SK-N-SH (cell line): ENCODE results near the gene PFKM. TPM values are rescaled to one million over a fixed set of nuclear protein-coding genes. Genes with fewer than 3 reads are reported as not detected.
"Not testable (repeated sequence)": the region's sequence is repeated elsewhere in the genome, so short reads cannot be mapped to it uniquely, and the experiment has no call there.

ENCODE experiments used
- CTCF ChIA-PET: fragments of 300-600, 350-600 bp; formaldehyde crosslinking; extraction: SDS; loops from one replicate; lab custom pipeline; 2021; lab: Yijun Ruan, JAX
- POLR2A ChIA-PET: fragments of 350-600 bp; sonication (Branson Sonifier 250); formaldehyde crosslinking; extraction: SDS; loops from one replicate; lab custom pipeline; 2020; ENCODE audit warnings: antibody characterized with exemption, inconsistent platforms; lab: Yijun Ruan, JAX
- DNase-seq: peaks from one replicate; pipeline ENCODE4 v3.0.0; 2012
- H2AFZ ChIP-seq: fragments of 200-600 bp; sonication (generic); 2 replicates; pipeline ENCODE4 v1.8.1; 2016; ENCODE audit warnings: antibody characterized with exemption, mild to moderate bottlenecking, low read depth
- H3F3A ChIP-seq: fragments of 200-600 bp; sonication (generic); replicated peaks from 2 replicates; pipeline ENCODE3; 2016; ENCODE audit warnings: antibody characterized with exemption, mild to moderate bottlenecking; ENCODE audit not compliant: insufficient read depth
- H3K27ac ChIP-seq, 2 experiments: fragments of 200-500 bp in 1 of 2; fragments of 200-600 bp in 1 of 2; sonication (Bioruptor generic) in 1 of 2; sonication (generic), shearing (Covaris generic) in 1 of 2; 2 replicates each; pipeline versions ENCODE4 v1.5.1 to v1.6.1; 2014 to 2016; ENCODE audit warnings: low read depth in 2 of 2, inconsistent platforms in 1 of 2, low read length in 1 of 2, mild to moderate bottlenecking in 1 of 2, mixed read lengths in 1 of 2
- H3K27me3 ChIP-seq: fragments of 200-600 bp; sonication (generic), shearing (Covaris generic); 2 replicates; pipeline ENCODE4 v1.6.1; 2016; ENCODE audit warnings: mixed run types; ENCODE audit not compliant: insufficient read depth
- H3K36me3 ChIP-seq, 2 experiments: fragments of 200-500 bp in 1 of 2; fragments of 200-600 bp in 1 of 2; sonication (Bioruptor generic) in 1 of 2; sonication (generic) in 1 of 2; replicated peaks in 1 of 2; 2 replicates each; pipeline versions ENCODE3 to v1.5.1; 2014 to 2016; ENCODE audit warnings: low read length in 1 of 2, mild to moderate bottlenecking in 1 of 2; ENCODE audit not compliant: insufficient read depth in 2 of 2, control insufficient read depth in 1 of 2
- H3K4me1 ChIP-seq, 2 experiments: fragments of 200-500 bp in 1 of 2; fragments of 200-600 bp in 1 of 2; sonication (Bioruptor generic) in 1 of 2; sonication (generic), shearing (Covaris generic) in 1 of 2; 2 replicates each; pipeline versions ENCODE4 v1.5.1 to v1.6.1; 2014 to 2016; ENCODE audit warnings: low read depth in 1 of 2, low read length in 1 of 2, mixed run types in 1 of 2; ENCODE audit not compliant: insufficient read depth in 2 of 2, control insufficient read depth in 1 of 2
- H3K4me2 ChIP-seq: fragments of 200-600 bp; sonication (generic), shearing (Covaris generic); 2 replicates; pipeline ENCODE4 v1.6.1; 2017; ENCODE audit warnings: mixed run types
- H3K4me3 ChIP-seq, 2 experiments: fragments of 200-500 bp in 1 of 2; fragments of 200-600 bp in 1 of 2; sonication (Bioruptor generic) in 1 of 2; sonication (generic), shearing (Covaris generic) in 1 of 2; 2 replicates each; pipeline versions ENCODE4 v1.5.1 to v1.8.1; 2014 to 2016; ENCODE audit warnings: low read depth in 2 of 2, inconsistent platforms in 1 of 2, low read length in 1 of 2, mild to moderate bottlenecking in 1 of 2, mixed read lengths in 1 of 2, moderate library complexity in 1 of 2
- H3K79me2 ChIP-seq: fragments of 200-600 bp; sonication (generic); 2 replicates; pipeline ENCODE4 v1.8.1; 2017; ENCODE audit warnings: mild to moderate bottlenecking; ENCODE audit not compliant: insufficient read depth
- H3K9ac ChIP-seq: fragments of 200-600 bp; sonication (generic); 2 replicates; pipeline ENCODE4 v1.6.1; 2017; ENCODE audit warnings: mixed run types
- H3K9me2 ChIP-seq: fragments of 200-600 bp; sonication (generic); 2 replicates; pipeline ENCODE4 v1.6.1; 2017; ENCODE audit warnings: mixed run types
- H3K9me3 ChIP-seq: fragments of 200-600 bp; sonication (generic); 2 replicates; pipeline ENCODE4 v1.6.1; 2017; ENCODE audit warnings: mixed run types, mild to moderate bottlenecking, moderate library complexity
- H4K20me1 ChIP-seq: fragments of 200-600 bp; sonication (generic); 2 replicates; pipeline ENCODE4 v1.6.1; 2017; ENCODE audit warnings: mild to moderate bottlenecking, mixed run types; ENCODE audit not compliant: insufficient read depth
- CHD2 ChIP-seq: fragments of 150-350 bp; IDR thresholded peaks from 2 replicates; pipeline ENCODE4 v1.6.1; 2018; ENCODE audit warnings: low read length; ENCODE audit not compliant: partially characterized antibody
- EZH2phosphoT487 ChIP-seq: fragments of 200-600 bp; sonication (generic); IDR thresholded peaks from 2 replicates; pipeline ENCODE4 v1.6.1; 2017; ENCODE audit warnings: low read depth, mixed run types, mild to moderate bottlenecking, antibody characterized with exemption, moderate library complexity, borderline replicate concordance
- FOSL2 ChIP-seq: IDR thresholded peaks from 2 replicates; pipeline ENCODE4 v1.4.0; 2012; ENCODE audit warnings: low read depth, mild to moderate bottlenecking, moderate library complexity, borderline replicate concordance
- GATA2 ChIP-seq: sonication (generic); formaldehyde crosslinking; IDR thresholded peaks from 2 replicates; pipeline ENCODE4 v1.5.0; 2020; ENCODE audit warnings: mild to moderate bottlenecking, missing genetic modification reagents
- MXI1 ChIP-seq: IDR thresholded peaks from 2 replicates; pipeline ENCODE4 v1.6.1; 2012; ENCODE audit warnings: mild to moderate bottlenecking, low read depth, low read length, improper control_type of control experiment
- NRF1 ChIP-seq: IDR thresholded peaks from 2 replicates; pipeline ENCODE4 v1.6.1; 2012; ENCODE audit warnings: low read depth, mild to moderate bottlenecking, low read length
- POLR2AphosphoS5 ChIP-seq: IDR thresholded peaks from 2 replicates; pipeline ENCODE4 v1.6.1; 2012; ENCODE audit warnings: low read depth, low read length
- RAD21 ChIP-seq: IDR thresholded peaks from 2 replicates; pipeline ENCODE4 v1.6.1; 2012; ENCODE audit warnings: mild to moderate bottlenecking, low read length
- RFX5 ChIP-seq: IDR thresholded peaks from 2 replicates; pipeline ENCODE4 v1.6.1; 2012; ENCODE audit warnings: mild to moderate bottlenecking, improper control_type of control experiment, low read length
- SMC3 ChIP-seq: IDR thresholded peaks from 2 replicates; pipeline ENCODE4 v1.6.1; 2012; ENCODE audit warnings: low read depth, low read length, improper control_type of control experiment
- TEAD4 ChIP-seq: IDR thresholded peaks from 2 replicates; pipeline ENCODE4 v1.4.0; 2012; ENCODE audit warnings: mild to moderate bottlenecking, borderline replicate concordance; ENCODE audit not compliant: insufficient read depth
- WGBS: methylation state at CpG from one replicate; pipeline ENCODE4 v1.1.6; 2017; ENCODE audit warnings: low lambda C conversion rate; 5-methylcytosine and 5-hydroxymethylcytosine counted together
- polyA plus RNA-seq, 3 experiments: library from polyadenylated mRNA; depleted of rRNA; stranded (reverse); fragments of >200 nt; gene quantifications; 2 replicates each; pipeline ENCODE4 v1.2.3, GENCODE V29; 2012
- TF ChIP-seq, protein P1 (sequence below): fragments of 200-600 bp; sonication (generic); IDR thresholded peaks from 2 replicates; pipeline ENCODE4 v1.6.1; 2017; ENCODE audit warnings: antibody characterized with exemption, mild to moderate bottlenecking, moderate library complexity
- TF ChIP-seq, protein P2 (sequence below): fragments of 150-350 bp; IDR thresholded peaks from 2 replicates; pipeline ENCODE4 v1.6.1; 2017; ENCODE audit warnings: antibody characterized with exemption, low read length, low read depth, borderline replicate concordance
- TF ChIP-seq, protein P3 (sequence below): IDR thresholded peaks from 2 replicates; pipeline ENCODE4 v1.4.0; 2012; ENCODE audit warnings: low read depth, borderline replicate concordance
- TF ChIP-seq, protein P4 (sequence below): IDR thresholded peaks from 2 replicates; pipeline ENCODE4 v1.4.0; 2012; ENCODE audit warnings: low read depth

Gene PFKM
- polyA plus RNA-seq, 1 of the 3 experiments (the other 2 are of a cell fraction) = 85.0 TPM

DNA sequence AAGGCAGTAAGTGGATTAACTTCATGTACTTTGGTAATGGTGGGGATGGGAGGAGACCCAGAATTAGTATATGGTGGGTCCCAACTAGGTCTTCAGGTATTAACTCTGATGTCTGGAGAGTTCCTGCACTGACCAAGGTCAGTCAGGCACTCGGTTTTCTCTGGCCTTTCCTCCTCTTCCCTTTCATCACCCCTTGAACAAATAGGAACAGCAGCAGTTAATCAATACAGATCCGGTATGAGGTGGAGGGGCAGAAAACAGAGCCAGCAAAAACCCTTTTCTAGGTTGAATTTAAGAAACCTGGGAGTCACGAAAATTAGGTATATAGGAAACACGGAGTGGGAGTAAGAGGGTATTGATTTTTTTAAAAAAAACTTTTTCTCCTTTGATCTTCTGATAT lies 4.0 kb downstream of the PFKM start (continued):
- TF ChIP-seq GATA2 (CRISPR knock-in tag) = no peak
- TF ChIP-seq FOSL2 = no peak
- TF ChIP-seq, protein P1, sequence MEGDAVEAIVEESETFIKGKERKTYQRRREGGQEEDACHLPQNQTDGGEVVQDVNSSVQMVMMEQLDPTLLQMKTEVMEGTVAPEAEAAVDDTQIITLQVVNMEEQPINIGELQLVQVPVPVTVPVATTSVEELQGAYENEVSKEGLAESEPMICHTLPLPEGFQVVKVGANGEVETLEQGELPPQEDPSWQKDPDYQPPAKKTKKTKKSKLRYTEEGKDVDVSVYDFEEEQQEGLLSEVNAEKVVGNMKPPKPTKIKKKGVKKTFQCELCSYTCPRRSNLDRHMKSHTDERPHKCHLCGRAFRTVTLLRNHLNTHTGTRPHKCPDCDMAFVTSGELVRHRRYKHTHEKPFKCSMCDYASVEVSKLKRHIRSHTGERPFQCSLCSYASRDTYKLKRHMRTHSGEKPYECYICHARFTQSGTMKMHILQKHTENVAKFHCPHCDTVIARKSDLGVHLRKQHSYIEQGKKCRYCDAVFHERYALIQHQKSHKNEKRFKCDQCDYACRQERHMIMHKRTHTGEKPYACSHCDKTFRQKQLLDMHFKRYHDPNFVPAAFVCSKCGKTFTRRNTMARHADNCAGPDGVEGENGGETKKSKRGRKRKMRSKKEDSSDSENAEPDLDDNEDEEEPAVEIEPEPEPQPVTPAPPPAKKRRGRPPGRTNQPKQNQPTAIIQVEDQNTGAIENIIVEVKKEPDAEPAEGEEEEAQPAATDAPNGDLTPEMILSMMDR = no peak
- TF ChIP-seq MXI1 = no peak
- TF ChIP-seq SMC3 = no peak
- TF ChIP-seq TEAD4 = no peak
- no peak for TF ChIP-seq CHD2
- no peak for TF ChIP-seq POLR2AphosphoS5
- no peak for TF ChIP-seq EZH2phosphoT487
- no peak for TF ChIP-seq NRF1

DNA sequence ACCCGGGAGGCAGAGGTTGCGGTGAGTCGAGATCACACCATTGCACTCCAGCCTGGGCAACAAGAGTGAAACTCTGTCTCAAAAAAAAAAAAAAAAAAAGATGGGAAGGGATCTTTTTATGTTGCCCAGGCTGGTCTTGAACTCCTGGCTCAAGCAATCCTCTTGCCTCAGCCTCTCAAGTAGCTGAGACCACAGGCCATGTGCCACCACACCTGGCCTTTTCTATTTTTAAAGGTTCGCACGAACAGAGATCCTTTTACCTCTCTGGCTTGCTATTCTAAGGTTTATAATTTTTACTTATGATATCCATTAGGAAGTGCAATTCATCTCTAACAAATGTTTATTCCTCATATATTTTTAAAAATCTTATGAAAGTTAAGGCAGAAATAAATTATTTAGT lies 6.4 kb downstream of the PFKM start:
- Histone ChIP-seq H3K36me3 (peaks cover 47 to 71% of the 10 kb centered on the region in 2 experiments), H3K79me2 (peaks cover 16% of the 10 kb centered on the region)
- H3K27ac ChIP-seq, CTCF ChIA-PET, H3K9me3 ChIP-seq, H3K9me2 ChIP-seq, H3K4me1 ChIP-seq, H3K27me3 ChIP-seq, H3K9ac ChIP-seq, H3K4me2 ChIP-seq, H2AFZ ChIP-seq, POLR2A ChIA-PET, H3K4me3 ChIP-seq, H3F3A ChIP-seq, H4K20me1 ChIP-seq, DNase-seq: not testable (repeated sequence)
- 95% methylated on average over 5 of the region's 5 CpGs for WGBS

DNA sequence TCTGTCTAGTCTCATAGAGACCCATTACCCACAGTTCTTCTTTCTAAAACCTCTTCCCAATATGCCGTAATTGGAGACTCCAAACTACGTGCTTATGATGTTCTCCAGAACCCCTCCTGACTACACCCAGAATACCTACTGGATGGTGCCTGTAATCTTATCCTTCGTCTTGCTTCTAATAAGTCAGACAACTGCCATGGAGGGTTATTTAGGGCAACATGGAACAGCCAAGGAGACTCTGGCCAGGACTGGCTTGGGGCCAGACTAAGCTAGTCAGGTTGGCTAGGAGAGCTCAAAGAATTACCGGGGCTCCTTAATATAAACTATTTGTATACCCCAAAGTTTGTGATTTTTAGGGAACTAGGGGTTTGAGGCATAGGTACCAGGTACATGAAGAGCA lies 6.8 kb downstream of the PFKM start:
- Histone ChIP-seq H3K27ac (no peak overlapping the region), H4K20me1 (no peaks in the 10 kb centered on the region), H3K36me3 (peaks cover 47 to 76% of the 10 kb centered on the region in 2 experiments), H3K4me2 (no peak overlapping the region), H3K9ac (no peak overlapping the region), H3K4me1 (no peaks in the 10 kb centered on the region; a peak in 1 of 4 replicates), H3F3A (no peaks in the 10 kb centered on the region), H2AFZ (no peak overlapping the region), H3K4me3 (no peak overlapping the region), H3K9me3 (no peaks in the 10 kb centered on the region), H3K9me2 (no peaks in the 10 kb centered on the region), H3K27me3 (no peaks in the 10 kb centered on the region), H3K79me2 (peaks cover 12% of the 10 kb centered on the region; the same call in 1 of the 2 replicates)
- POLR2A ChIA-PET = no interaction called here
- TF ChIP-seq FOSL2 (no peak), RAD21 (no peak), CHD2 (no peak), RFX5 (no peak), MXI1 (no peak)
- TF ChIP-seq, protein P2, sequence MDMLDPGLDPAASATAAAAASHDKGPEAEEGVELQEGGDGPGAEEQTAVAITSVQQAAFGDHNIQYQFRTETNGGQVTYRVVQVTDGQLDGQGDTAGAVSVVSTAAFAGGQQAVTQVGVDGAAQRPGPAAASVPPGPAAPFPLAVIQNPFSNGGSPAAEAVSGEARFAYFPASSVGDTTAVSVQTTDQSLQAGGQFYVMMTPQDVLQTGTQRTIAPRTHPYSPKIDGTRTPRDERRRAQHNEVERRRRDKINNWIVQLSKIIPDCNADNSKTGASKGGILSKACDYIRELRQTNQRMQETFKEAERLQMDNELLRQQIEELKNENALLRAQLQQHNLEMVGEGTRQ = no peak
- TF ChIP-seq, protein P3, sequence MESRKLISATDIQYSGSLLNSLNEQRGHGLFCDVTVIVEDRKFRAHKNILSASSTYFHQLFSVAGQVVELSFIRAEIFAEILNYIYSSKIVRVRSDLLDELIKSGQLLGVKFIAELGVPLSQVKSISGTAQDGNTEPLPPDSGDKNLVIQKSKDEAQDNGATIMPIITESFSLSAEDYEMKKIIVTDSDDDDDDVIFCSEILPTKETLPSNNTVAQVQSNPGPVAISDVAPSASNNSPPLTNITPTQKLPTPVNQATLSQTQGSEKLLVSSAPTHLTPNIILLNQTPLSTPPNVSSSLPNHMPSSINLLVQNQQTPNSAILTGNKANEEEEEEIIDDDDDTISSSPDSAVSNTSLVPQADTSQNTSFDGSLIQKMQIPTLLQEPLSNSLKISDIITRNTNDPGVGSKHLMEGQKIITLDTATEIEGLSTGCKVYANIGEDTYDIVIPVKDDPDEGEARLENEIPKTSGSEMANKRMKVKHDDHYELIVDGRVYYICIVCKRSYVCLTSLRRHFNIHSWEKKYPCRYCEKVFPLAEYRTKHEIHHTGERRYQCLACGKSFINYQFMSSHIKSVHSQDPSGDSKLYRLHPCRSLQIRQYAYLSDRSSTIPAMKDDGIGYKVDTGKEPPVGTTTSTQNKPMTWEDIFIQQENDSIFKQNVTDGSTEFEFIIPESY = no peak
- TF ChIP-seq, protein P4, sequence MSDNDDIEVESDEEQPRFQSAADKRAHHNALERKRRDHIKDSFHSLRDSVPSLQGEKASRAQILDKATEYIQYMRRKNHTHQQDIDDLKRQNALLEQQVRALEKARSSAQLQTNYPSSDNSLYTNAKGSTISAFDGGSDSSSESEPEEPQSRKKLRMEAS = no peak
- TF ChIP-seq, protein P1 = no peak
- CTCF ChIA-PET = no interaction called here
- no peak for DNase-seq
- 88% methylated on average over 4 of the region's 4 CpGs for WGBS
